Measurements from ENCODE around the gene PRSS33.

GRCh38 chr16:2827374-2827791 is 40.0 kb upstream of the PRSS33 start:
- TF ChIP-seq, protein P1, sequence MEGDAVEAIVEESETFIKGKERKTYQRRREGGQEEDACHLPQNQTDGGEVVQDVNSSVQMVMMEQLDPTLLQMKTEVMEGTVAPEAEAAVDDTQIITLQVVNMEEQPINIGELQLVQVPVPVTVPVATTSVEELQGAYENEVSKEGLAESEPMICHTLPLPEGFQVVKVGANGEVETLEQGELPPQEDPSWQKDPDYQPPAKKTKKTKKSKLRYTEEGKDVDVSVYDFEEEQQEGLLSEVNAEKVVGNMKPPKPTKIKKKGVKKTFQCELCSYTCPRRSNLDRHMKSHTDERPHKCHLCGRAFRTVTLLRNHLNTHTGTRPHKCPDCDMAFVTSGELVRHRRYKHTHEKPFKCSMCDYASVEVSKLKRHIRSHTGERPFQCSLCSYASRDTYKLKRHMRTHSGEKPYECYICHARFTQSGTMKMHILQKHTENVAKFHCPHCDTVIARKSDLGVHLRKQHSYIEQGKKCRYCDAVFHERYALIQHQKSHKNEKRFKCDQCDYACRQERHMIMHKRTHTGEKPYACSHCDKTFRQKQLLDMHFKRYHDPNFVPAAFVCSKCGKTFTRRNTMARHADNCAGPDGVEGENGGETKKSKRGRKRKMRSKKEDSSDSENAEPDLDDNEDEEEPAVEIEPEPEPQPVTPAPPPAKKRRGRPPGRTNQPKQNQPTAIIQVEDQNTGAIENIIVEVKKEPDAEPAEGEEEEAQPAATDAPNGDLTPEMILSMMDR (IDR thresholded peaks at IDR 0.05): no peak
- no peak for TF ChIP-seq POLR2A (IDR thresholded peaks at IDR 0.05)
